Liver (tissue), 3 donors: ENCODE results near the gene SSBP2.

Experiments
- ATF3 ChIP-seq: IDR thresholded peaks from 2 replicates; pipeline ENCODE4 v1.6.1; 2016; ENCODE audit warnings: antibody characterized with exemption
- EGR1 ChIP-seq, 2 donors: IDR thresholded peaks; 2 replicates each; pipeline ENCODE4 v1.6.1; 2016 to 2018; ENCODE audit warnings: antibody characterized with exemption in 2 of 2, low read depth in 2 of 2
- GABPA ChIP-seq, 2 donors: IDR thresholded peaks in 1 of 2; conservative IDR thresholded peaks in 1 of 2; 2 replicates each; pipeline ENCODE4 v1.6.1; 2016; ENCODE audit warnings: antibody characterized with exemption in 2 of 2, mild to moderate bottlenecking in 1 of 2, moderate library complexity in 1 of 2
- HNF4A ChIP-seq, 2 donors: conservative IDR thresholded peaks; 2 replicates each; pipeline ENCODE4 v1.6.1; 2016; ENCODE audit warnings: antibody characterized with exemption in 2 of 2, mild to moderate bottlenecking in 2 of 2
- JUND ChIP-seq, 2 donors: IDR thresholded peaks; 2 replicates each; pipeline ENCODE4 v1.6.1; 2016; ENCODE audit warnings: antibody characterized with exemption in 2 of 2
- NR2F2 ChIP-seq: IDR thresholded peaks from 2 replicates; pipeline ENCODE4 v1.6.1; 2016; ENCODE audit warnings: antibody characterized with exemption
- RAD21 ChIP-seq, 2 donors: IDR thresholded peaks; 2 replicates each; pipeline ENCODE4 v1.6.1; 2016; ENCODE audit warnings: antibody characterized with exemption in 2 of 2, mild to moderate bottlenecking in 2 of 2
- SP1 ChIP-seq: IDR thresholded peaks from 2 replicates; pipeline ENCODE4 v1.6.1; 2018; ENCODE audit warnings: antibody characterized with exemption, mild to moderate bottlenecking
- TAF1 ChIP-seq: conservative IDR thresholded peaks from 2 replicates; pipeline ENCODE4 v1.6.1; 2016; ENCODE audit warnings: antibody characterized with exemption, mild to moderate bottlenecking
- TF ChIP-seq, protein P1 (sequence below): IDR thresholded peaks from 2 replicates; pipeline ENCODE4 v1.6.1; 2016; ENCODE audit warnings: antibody characterized with exemption
- TF ChIP-seq, protein P2 (sequence below): fragments of 150-350 bp; IDR thresholded peaks from 2 replicates; pipeline ENCODE4 v1.5.1; 2017; ENCODE audit warnings: improper control_type of control experiment, low read depth, low read length; ENCODE audit not compliant: missing input control
- TF ChIP-seq, protein P3 (sequence below): IDR thresholded peaks from 2 replicates; pipeline ENCODE4 v1.6.1; 2016; ENCODE audit warnings: antibody characterized with exemption, mild to moderate bottlenecking
- donor health status: healthy.
- donor health status: healthy.

GRCh38 chr5:81522571-81522970 is 228.3 kb downstream of the SSBP2 start:
- TF ChIP-seq GABPA (IDR thresholded peaks at IDR 0.05 in 1 of 2, conservative IDR thresholded peaks at IDR 0.05 in 1 of 2) (no peak), SP1 (no peak), TAF1 (no peak), RAD21 (IDR thresholded peaks at IDR 0.05) (no peak), ATF3 (no peak), EGR1 (IDR thresholded peaks at IDR 0.05; ENCODE audit: low read depth in 2 of 2) (no peak), NR2F2 (no peak), JUND (IDR thresholded peaks at IDR 0.05) (no peak), HNF4A (conservative IDR thresholded peaks at IDR 0.05) (no peak)
- TF ChIP-seq, protein P1, sequence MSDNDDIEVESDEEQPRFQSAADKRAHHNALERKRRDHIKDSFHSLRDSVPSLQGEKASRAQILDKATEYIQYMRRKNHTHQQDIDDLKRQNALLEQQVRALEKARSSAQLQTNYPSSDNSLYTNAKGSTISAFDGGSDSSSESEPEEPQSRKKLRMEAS = no peak
- TF ChIP-seq, protein P2, sequence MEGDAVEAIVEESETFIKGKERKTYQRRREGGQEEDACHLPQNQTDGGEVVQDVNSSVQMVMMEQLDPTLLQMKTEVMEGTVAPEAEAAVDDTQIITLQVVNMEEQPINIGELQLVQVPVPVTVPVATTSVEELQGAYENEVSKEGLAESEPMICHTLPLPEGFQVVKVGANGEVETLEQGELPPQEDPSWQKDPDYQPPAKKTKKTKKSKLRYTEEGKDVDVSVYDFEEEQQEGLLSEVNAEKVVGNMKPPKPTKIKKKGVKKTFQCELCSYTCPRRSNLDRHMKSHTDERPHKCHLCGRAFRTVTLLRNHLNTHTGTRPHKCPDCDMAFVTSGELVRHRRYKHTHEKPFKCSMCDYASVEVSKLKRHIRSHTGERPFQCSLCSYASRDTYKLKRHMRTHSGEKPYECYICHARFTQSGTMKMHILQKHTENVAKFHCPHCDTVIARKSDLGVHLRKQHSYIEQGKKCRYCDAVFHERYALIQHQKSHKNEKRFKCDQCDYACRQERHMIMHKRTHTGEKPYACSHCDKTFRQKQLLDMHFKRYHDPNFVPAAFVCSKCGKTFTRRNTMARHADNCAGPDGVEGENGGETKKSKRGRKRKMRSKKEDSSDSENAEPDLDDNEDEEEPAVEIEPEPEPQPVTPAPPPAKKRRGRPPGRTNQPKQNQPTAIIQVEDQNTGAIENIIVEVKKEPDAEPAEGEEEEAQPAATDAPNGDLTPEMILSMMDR = no peak
- TF ChIP-seq, protein P3, sequence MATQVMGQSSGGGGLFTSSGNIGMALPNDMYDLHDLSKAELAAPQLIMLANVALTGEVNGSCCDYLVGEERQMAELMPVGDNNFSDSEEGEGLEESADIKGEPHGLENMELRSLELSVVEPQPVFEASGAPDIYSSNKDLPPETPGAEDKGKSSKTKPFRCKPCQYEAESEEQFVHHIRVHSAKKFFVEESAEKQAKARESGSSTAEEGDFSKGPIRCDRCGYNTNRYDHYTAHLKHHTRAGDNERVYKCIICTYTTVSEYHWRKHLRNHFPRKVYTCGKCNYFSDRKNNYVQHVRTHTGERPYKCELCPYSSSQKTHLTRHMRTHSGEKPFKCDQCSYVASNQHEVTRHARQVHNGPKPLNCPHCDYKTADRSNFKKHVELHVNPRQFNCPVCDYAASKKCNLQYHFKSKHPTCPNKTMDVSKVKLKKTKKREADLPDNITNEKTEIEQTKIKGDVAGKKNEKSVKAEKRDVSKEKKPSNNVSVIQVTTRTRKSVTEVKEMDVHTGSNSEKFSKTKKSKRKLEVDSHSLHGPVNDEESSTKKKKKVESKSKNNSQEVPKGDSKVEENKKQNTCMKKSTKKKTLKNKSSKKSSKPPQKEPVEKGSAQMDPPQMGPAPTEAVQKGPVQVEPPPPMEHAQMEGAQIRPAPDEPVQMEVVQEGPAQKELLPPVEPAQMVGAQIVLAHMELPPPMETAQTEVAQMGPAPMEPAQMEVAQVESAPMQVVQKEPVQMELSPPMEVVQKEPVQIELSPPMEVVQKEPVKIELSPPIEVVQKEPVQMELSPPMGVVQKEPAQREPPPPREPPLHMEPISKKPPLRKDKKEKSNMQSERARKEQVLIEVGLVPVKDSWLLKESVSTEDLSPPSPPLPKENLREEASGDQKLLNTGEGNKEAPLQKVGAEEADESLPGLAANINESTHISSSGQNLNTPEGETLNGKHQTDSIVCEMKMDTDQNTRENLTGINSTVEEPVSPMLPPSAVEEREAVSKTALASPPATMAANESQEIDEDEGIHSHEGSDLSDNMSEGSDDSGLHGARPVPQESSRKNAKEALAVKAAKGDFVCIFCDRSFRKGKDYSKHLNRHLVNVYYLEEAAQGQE = no peak
